ENCODE measurements around the gene RDH13. TPM values are rescaled to one million over a fixed set of nuclear protein-coding genes. Genes with fewer than 3 reads are reported as not detected.
A peak's percentile ranks its signal among the peaks of the same experiment; 100 is the strongest.

Gene RDH13
- total and polyA plus RNA-seq, 9 donors, result 7.2 to 16.7 (median 12.0) TPM

GRCh38 chr19:55099557-55100506 is 36.9 kb upstream of the RDH13 start:
- Histone ChIP-seq H3K27me3 (ENCODE audit: control insufficient read depth, insufficient read depth, low read length) (no peaks in the 10 kb centered on the region), H3K27ac (ENCODE audit: low read length) (peak overlapping the region; percentile 7), H3K4me3 (ENCODE audit: low read length) (no peak overlapping the region), H3K4me1 (ENCODE audit: control insufficient read depth, insufficient read depth, low read length) (peaks cover 7% of the 10 kb centered on the region), H3K36me3 (ENCODE audit: control insufficient read depth, insufficient read depth, low read length) (peaks cover 60% of the 10 kb centered on the region), H3K9me3 (replicated peaks; ENCODE audit: control insufficient read depth, low read depth, low read length) (peaks cover 6% of the 10 kb centered on the region)
- 79% methylated on average over 22 of the region's 27 CpGs for WGBS (ENCODE audit: insufficient coverage)
- peak; percentile 29 for DNase-seq

- H3K36me3 ChIP-seq (ENCODE audit: control insufficient read depth, insufficient read depth, low read length), result peaks cover 64% of the 10 kb centered on the region
- DNase-seq, result no peak
- H3K9me3 ChIP-seq (replicated peaks; ENCODE audit: control insufficient read depth, low read depth, low read length), result peaks cover 6% of the 10 kb centered on the region
- H3K4me3 ChIP-seq (ENCODE audit: low read length), result no peak overlapping the region
- H3K27me3 ChIP-seq (ENCODE audit: control insufficient read depth, insufficient read depth, low read length), result no peaks in the 10 kb centered on the region
- 84% methylated on average over 26 of the region's 27 CpGs for WGBS (ENCODE audit: insufficient coverage)
- peak overlapping the region; percentile 7 for H3K27ac ChIP-seq (ENCODE audit: low read length)
- H3K4me1 ChIP-seq (ENCODE audit: control insufficient read depth, insufficient read depth, low read length), result peaks cover 7% of the 10 kb centered on the region
Measured at GRCh38 chr19:55098716-55099556, 36.0 kb upstream of the RDH13 start.

- Histone ChIP-seq H3K9me3 (replicated peaks; ENCODE audit: control insufficient read depth, low read depth, low read length) (peaks cover under 1% of the 10 kb centered on the region), H3K36me3 (ENCODE audit: control insufficient read depth, insufficient read depth, low read length) (peaks cover 57% of the 10 kb centered on the region), H3K4me1 (ENCODE audit: control insufficient read depth, insufficient read depth, low read length) (peaks cover 7% of the 10 kb centered on the region), H3K4me3 (ENCODE audit: low read length) (no peak overlapping the region), H3K27ac (ENCODE audit: low read length) (no peak overlapping the region), H3K27me3 (ENCODE audit: control insufficient read depth, insufficient read depth, low read length) (no peaks in the 10 kb centered on the region)
- no peak for DNase-seq
- WGBS (ENCODE audit: insufficient coverage), result 92% methylated on average over 20 of the region's 23 CpGs
Measured at GRCh38 chr19:55097864-55098715, 35.1 kb upstream of the RDH13 start.

GRCh38 chr19:55096061-55096701 is 33.2 kb upstream of the RDH13 start:
- H3K9me3 ChIP-seq (replicated peaks; ENCODE audit: control insufficient read depth, low read depth, low read length), result no peaks in the 10 kb centered on the region
- no peak for DNase-seq
- 69% methylated on average over 12 of the region's 23 CpGs for WGBS (ENCODE audit: insufficient coverage)
- no peak overlapping the region for H3K27ac ChIP-seq (ENCODE audit: low read length)
- no peak overlapping the region for H3K4me3 ChIP-seq (ENCODE audit: low read length)
- H3K27me3 ChIP-seq (ENCODE audit: control insufficient read depth, insufficient read depth, low read length), result no peaks in the 10 kb centered on the region
- H3K4me1 ChIP-seq (ENCODE audit: control insufficient read depth, insufficient read depth, low read length), result peaks cover 7% of the 10 kb centered on the region
- H3K36me3 ChIP-seq (ENCODE audit: control insufficient read depth, insufficient read depth, low read length), result peaks cover 56% of the 10 kb centered on the region

- DNase-seq, result no peak
- peaks cover 58% of the 10 kb centered on the region for H3K36me3 ChIP-seq (ENCODE audit: control insufficient read depth, insufficient read depth, low read length)
- H3K4me3 ChIP-seq (ENCODE audit: low read length), result no peak overlapping the region
- no peaks in the 10 kb centered on the region for H3K27me3 ChIP-seq (ENCODE audit: control insufficient read depth, insufficient read depth, low read length)
- H3K27ac ChIP-seq (ENCODE audit: low read length), result no peak overlapping the region
- WGBS (ENCODE audit: insufficient coverage), result 56% methylated on average over 5 of the region's 23 CpGs
- H3K4me1 ChIP-seq (ENCODE audit: control insufficient read depth, insufficient read depth, low read length), result peaks cover 7% of the 10 kb centered on the region
- H3K9me3 ChIP-seq (replicated peaks; ENCODE audit: control insufficient read depth, low read depth, low read length), result no peaks in the 10 kb centered on the region
Measured at GRCh38 chr19:55095260-55096060, 32.5 kb upstream of the RDH13 start.

GRCh38 chr19:55094456-55095259 is 31.7 kb upstream of the RDH13 start:
- Histone ChIP-seq H3K27ac (ENCODE audit: low read length) (no peak overlapping the region), H3K9me3 (replicated peaks; ENCODE audit: control insufficient read depth, low read depth, low read length) (no peaks in the 10 kb centered on the region), H3K36me3 (ENCODE audit: control insufficient read depth, insufficient read depth, low read length) (peaks cover 66% of the 10 kb centered on the region), H3K4me1 (ENCODE audit: control insufficient read depth, insufficient read depth, low read length) (peaks cover 4% of the 10 kb centered on the region), H3K27me3 (ENCODE audit: control insufficient read depth, insufficient read depth, low read length) (no peaks in the 10 kb centered on the region), H3K4me3 (ENCODE audit: low read length) (no peak overlapping the region)
- no peak for DNase-seq
- 78% methylated on average over 16 of the region's 32 CpGs for WGBS (ENCODE audit: insufficient coverage)

- peaks cover 50% of the 10 kb centered on the region for H3K36me3 ChIP-seq (ENCODE audit: control insufficient read depth, insufficient read depth, low read length)
Measured at GRCh38 chr19:55092423-55093318, 29.7 kb upstream of the RDH13 start.

GRCh38 chr19:55091955-55092354 is 29.0 kb upstream of the RDH13 start:
- Histone ChIP-seq H3K4me3 (ENCODE audit: low read length) (no peak overlapping the region), H3K27me3 (ENCODE audit: control insufficient read depth, insufficient read depth, low read length) (peaks cover 15% of the 10 kb centered on the region), H3K36me3 (ENCODE audit: control insufficient read depth, insufficient read depth, low read length) (peaks cover 50% of the 10 kb centered on the region), H3K9me3 (replicated peaks; ENCODE audit: control insufficient read depth, low read depth, low read length) (no peaks in the 10 kb centered on the region), H3K27ac (ENCODE audit: low read length) (no peak overlapping the region), H3K4me1 (ENCODE audit: control insufficient read depth, insufficient read depth, low read length) (peaks cover 19% of the 10 kb centered on the region)
- DNase-seq, result no peak
- 63% methylated on average over 18 of the region's 27 CpGs for WGBS (ENCODE audit: insufficient coverage)

More at GRCh38 chr19:55092423-55093318, 29.7 kb upstream of the RDH13 start:
- DNase-seq, result no peak
- Histone ChIP-seq H3K4me1 (ENCODE audit: control insufficient read depth, insufficient read depth, low read length) (peaks cover 12% of the 10 kb centered on the region), H3K9me3 (replicated peaks; ENCODE audit: control insufficient read depth, low read depth, low read length) (no peaks in the 10 kb centered on the region), H3K27ac (ENCODE audit: low read length) (no peak overlapping the region), H3K27me3 (ENCODE audit: control insufficient read depth, insufficient read depth, low read length) (peaks cover 8% of the 10 kb centered on the region), H3K4me3 (ENCODE audit: low read length) (no peak overlapping the region)
- WGBS (ENCODE audit: insufficient coverage), result 82% methylated on average over 15 of the region's 49 CpGs
